Activated CD8-positive, alpha-beta memory T cell treated with anti-CD3 and anti-CD28 coated beads, Interleukin-2, amount 50 U/mL, for 4 hours (primary cell): ENCODE results near the gene SPTBN5.

Experiments
- DNase-seq: peaks from one replicate; pipeline ENCODE4 v3.0.0-alpha.2; 2020

SPTBN5 gene

GRCh38 chr15:41901431-41901830 lies 7.6 kb upstream of the SPTBN5 start:
- DNase-seq: no peak

DNA sequence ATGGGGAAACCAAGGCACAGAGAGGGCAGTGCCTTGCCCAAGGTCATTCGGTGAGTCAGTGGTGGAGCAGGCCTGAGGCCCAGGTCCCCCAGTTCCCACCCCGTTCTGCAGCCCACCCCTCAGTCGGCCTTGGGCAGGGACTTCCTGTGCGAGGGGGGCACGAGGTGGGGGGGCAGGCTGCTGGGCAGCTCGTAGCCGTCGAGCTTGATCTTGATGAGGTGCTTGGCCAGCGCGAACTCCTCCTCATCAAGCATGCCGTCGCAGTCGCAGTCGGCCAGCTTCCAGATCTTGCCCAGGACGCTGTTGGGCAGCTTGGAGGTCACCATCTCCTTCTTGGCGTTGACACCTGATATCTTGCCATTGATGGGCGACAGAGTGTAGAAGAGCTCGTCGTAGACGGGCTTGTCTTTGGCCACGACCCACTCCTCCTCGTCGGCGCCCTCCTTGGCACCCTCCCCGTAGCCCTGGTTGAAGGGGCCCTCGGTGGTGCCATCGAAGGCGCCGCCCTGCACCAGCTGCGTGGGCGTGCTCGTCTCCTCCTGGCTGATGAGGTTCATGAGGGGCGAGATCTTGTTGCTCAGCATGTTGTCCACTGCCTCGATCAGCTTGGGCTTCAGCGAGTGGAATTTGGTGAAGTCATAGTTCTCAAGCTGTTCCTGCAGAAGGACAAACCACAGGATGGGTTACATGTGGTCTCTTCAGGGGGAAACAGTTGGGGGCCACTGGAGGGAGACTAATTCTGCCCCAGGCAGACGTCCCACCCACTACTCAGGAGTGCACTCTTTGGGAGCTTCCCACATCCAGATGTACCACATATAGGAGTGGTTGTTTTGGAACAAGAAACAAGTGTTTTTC lies 6.9 kb upstream of the SPTBN5 start:
- DNase-seq: no peak

DNA sequence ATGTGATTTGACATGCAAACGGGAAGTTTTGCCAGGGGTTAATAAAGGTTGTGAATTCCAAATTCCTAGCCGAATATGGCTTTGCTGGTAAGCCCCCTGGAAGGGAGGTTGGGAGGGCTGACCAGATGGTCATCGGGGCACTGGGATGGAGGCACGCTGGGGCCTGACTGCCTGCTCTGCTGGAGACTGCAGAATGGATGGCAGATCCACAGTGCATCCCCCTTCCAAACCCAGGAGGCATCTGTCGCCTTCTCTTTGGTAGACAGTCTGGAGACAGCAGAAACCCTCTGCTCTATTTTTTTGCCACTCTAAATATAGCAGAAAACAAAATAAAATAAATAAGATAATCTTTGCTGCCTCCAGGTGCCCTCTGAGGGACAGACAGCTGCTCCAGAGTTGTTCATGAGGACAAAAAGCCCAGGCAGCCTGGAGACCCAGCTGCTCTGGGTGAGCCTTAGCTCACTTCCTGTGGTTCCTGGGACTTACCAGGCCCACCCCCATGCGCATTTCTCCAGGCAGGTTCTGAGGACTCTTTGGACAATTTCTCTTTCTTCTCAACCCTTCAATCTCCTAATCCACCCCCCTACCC lies 6.1 kb upstream of the SPTBN5 start:
- DNase-seq: no peak

- DNase-seq: no peak
Measured at GRCh38 chr15:41897363-41897799, 3.5 kb upstream of the SPTBN5 start.

DNA sequence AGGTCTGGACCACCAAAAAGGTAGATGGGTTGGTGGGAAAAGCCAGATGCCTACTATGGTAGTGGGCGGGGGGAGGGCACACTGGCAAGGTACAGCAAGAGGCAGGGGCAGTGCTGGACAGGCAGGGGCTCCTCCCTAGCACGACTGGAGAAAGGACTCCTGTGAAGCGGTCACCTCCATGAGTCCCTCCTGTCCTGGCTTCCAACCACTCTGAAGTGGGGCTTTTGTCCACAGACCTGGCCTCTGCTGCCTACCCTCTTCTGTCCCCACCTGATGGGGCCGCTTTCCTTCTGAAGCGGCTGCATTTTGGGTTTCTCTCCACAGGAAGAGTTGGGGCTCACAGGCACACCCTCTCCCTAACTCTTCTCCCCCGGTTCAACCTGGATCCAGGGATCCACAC lies 2.7 kb upstream of the SPTBN5 start:
- no peak for DNase-seq

GRCh38 chr15:41895957-41896356 lies 2.1 kb upstream of the SPTBN5 start:
- no peak for DNase-seq

DNA sequence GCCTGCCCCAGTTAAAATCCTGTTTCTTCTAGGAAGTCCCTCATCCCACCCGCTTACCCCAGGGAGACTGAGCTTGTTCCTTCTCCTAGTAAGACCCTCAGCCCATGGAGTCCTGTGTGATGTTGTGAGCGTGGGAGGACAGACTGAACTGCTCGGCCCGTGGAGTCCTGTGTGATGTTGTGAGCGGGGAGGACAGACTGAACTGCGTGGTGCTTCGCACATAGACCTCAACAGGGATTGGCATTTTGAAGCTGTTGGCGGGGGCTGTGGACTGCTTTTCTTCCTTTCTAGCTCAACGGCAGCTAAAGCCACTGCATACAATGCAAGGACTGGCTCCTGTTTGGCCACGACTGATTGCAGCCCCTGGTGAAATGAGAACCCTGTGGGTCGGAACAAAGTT lies 1.6 kb upstream of the SPTBN5 start:
- DNase-seq: no peak

GRCh38 chr15:41894791-41895463 lies 1.1 kb upstream of the SPTBN5 start:
- peak; percentile 86 for DNase-seq

- DNase-seq: no peak
Measured at GRCh38 chr15:41894251-41894790, 468 bp upstream of the SPTBN5 start.

DNA sequence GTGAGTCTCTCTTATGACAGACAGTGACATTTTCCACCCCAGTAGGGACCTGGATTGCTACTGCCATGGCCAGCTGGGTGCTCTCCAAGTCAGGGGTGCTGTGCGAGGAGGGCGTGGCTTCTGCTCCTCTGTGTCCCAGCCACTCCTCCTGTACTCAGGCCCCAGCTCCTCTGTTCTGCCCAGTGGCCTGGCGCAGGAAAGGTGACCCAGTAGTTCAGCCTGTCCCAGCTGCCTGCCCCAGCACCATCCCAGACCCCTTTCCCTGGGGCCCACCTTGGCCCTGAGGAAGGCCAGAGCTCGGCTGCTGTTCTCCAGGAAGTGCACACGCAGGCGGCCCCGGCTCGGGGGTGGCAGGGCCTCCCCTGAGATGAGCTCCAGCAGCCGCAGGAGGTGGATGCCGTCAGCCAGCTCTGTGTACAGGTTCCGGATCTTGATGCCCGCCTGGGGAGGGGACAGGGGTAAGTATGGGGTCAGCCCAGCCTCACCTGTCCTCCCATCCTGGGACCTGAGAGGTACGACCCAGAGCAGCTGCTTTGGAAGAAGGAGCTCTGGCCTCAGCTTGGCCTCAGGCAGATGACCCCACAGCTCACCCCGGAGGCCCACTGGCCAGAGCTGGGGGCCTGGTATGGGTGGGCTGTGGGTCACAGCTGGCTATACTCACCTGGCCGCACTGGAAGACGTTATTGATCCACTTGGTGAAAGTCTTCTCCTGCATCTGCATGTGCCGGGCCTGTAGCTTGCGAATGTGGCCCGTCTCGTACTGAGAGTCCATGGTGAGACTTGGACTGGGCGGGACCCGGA lies 1.0 kb downstream of the SPTBN5 start:
- DNase-seq: no peak

DNA sequence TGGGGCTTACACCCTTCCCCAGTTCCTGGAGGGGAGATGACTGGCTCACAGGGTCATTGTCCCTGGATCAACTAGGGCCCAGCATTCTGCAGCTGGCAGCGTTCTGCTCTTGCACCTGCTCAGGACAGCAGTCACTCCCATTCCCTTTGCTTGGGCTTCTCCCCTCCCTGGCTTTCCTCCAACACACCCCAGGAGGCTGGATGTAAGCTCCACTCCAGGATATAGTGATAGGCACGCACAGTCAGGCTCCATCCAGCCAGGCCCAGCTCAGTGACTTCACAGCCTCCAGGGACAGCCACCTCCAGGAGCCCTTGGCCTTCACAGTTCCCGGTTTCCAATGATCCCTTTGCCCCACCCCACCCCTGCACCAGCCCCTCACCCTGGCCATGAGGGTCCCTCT lies 1.9 kb downstream of the SPTBN5 start:
- DNase-seq: no peak

- DNase-seq: no peak
Measured at GRCh38 chr15:41891226-41891625, 2.6 kb downstream of the SPTBN5 start.

DNA sequence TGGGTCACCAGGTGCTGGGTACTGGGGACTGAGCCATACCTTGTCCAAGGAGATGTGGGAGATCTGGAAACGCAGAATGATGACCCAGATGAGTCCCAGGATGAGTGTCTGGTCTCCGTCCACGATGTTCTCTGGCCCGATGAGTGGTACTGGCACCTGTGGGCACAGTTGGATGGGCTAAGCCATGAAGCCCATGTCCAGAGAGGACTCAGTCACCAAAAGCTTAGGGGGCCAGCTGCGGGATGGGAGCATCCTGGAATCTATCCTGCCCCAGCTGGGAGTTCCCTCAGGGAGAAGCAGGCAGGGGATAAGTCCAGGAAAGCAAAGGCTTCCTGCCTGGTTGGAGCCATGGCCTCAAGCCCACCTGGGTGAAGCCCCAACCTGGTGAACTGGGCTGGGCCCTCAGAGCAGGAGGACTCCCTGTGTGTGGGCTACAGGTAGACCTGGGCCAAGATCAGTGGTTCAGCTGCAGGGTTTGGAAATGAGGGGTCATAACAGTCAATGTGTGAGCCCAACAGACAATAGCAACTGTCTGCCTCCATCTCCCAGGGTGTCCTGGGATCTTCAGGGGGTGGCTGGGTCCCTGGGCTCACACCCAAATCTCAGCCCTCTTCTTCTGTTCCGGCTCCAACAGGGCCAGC lies 3.7 kb downstream of the SPTBN5 start:
- DNase-seq: no peak

DNA sequence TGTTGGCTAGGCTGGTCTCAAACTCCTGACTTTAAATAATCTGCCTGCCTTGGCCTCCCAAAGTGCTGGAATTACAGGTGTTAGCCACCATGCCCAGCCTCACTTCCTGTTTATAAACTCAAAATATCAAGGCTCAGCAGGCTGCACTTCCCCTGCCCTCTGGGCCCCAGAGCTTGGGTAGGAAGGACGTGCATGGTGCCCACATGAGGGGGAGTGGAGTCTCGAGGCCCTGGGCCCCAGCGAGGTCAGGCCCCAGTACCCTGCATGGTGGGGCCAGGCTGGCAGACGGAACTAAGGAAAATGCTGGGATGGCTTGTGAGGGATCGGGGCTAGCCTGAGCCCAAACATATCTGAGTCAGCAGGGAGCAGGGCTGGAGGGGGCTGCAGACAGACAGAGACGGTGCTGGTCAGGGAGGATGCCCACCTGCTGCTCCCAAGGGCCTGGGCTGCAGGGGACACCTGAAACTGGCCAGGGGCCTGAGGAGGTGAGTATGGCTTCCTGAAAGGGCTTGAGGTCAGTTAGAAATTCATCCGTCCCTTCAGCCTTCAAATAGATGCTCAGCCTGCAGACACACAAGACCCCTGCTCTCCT lies 5.1 kb downstream of the SPTBN5 start:
- no peak for DNase-seq

GRCh38 chr15:41887893-41888292 lies 6.0 kb downstream of the SPTBN5 start:
- DNase-seq: no peak

DNA sequence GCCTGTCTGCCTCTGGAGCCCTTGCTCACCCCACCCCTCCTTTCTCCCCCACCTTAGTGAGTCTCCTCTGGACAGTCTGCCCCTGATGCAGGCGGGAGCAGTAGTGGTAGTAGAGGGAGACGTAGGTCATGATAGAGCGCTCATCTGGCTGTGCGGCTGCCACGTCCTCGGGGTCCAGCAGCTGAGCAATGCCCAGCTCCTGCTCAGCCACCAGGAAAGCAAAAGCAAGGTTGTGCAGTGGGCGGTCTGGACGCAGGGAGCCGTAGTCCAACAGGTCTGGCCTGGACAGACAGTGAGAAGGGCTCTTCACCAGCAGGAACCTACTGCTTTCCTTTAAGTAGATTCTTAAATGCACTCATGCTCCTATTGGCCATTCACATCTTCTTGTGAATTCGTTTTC lies 6.7 kb downstream of the SPTBN5 start:
- no peak for DNase-seq

DNA sequence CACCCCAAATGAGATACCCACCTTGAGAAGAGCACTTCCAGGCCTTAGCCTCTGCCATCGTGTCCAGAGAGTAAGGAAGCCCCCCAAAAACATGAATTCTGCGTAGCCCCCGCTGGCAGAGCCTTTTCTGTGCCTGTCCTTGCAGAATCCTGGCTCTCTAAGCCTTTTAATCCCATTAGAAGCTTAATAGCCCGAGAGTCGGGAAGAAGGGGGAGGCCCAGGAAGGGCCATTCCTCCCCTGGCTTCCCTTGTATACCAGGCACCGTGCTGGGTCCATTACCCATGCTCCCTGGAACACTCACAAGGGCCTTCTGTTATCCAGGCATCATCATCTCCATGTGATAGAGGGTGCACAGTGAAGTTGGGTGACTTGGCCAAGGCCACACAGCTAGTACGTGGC lies 7.1 kb downstream of the SPTBN5 start:
- no peak for DNase-seq

- DNase-seq: no peak
Measured at GRCh38 chr15:41885841-41886240, 8.0 kb downstream of the SPTBN5 start.

DNA sequence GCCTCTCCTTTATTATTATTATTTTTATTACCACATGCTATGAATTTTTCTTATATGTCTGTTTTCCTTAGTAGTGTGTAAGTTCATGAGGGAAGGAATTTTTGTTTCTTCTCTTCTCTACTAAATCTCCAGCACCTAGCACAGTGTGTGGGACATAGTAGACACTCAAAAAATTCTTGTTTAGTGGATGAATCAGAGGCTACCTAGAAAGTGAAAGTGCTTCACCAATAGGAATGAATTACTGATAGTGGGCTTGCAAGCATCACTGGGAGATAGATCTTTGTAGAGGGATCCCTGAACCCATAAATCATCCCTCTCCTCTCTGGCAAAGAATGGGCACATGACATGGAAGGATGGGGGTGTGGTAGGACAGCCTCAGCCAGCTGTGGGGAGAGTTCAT lies 8.5 kb downstream of the SPTBN5 start:
- no peak for DNase-seq

DNA sequence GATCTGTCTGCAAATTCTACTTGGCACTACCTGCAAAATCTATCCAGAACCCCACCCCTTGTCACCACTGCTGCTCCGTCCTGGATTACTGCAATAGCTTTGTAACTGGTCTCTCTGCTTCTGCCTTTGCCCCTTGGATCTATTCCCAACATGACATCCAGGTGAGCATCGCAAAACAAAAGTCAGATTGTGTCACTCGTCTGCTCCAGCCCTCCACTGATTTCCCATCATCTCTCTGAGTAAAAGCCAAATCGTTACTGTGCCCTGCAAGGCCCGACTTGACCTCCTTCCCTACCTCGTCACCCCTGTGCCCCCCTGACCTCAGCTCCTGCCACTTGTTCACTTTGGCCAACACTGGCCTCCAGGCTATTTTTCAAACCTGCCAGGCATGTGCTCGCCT lies 9.4 kb downstream of the SPTBN5 start:
- DNase-seq: no peak

DNA sequence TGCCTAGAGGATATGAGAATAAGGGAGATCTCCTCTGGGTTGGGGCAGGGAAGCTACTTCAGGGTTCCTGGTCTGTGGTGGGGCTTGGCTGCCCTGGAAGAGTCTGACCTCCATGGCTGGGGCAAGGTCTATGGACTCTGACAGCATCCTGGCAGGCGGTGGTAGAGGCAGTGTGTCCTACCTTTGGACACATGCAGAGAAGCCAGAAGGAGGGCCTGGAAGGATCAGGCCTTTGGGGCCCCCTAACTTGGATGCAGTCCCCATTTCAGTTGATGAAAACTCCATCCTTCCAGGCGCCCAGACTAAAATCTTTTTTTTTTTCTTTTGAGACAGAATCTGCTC lies 10.4 kb downstream of the SPTBN5 start:
- DNase-seq: no peak
